B cell (primary cell): ENCODE measurements around the gene RPS26. TPM values are rescaled to one million over a fixed set of nuclear protein-coding genes. Genes with fewer than 3 reads are reported as not detected.
A peak's percentile ranks its signal among the peaks of the same experiment; 100 is the strongest.

ENCODE experiments used
- ATAC-seq: fragments of 200-7000 bp; cut with Tn5 transposase; one replicate; pipeline ENCODE4 v1.10.0; 2021; ENCODE audit warnings: low read depth, mild to moderate bottlenecking, moderate number of reproducible peaks, moderate library complexity
- CTCF ChIA-PET: fragments of 350-600 bp; sonication (Branson Sonifier 250); formaldehyde crosslinking; loops from one replicate; lab custom pipeline; 2021; ENCODE audit warnings: antibody characterized with exemption, inconsistent platforms; lab: Charles Lee
- POLR2A ChIA-PET: fragments of 350-600 bp; sonication (Branson Sonifier 250); formaldehyde crosslinking; loops from one replicate; lab custom pipeline; 2021; ENCODE audit warnings: antibody characterized with exemption; lab: Charles Lee
- DNase-seq: peaks from one replicate; pipeline ENCODE4 v3.0.0; 2013
- H2AFZ ChIP-seq: 2 replicates; pipeline ENCODE4 v1.6.1; 2012; ENCODE audit warnings: mild to moderate bottlenecking, low read depth, low read length; ENCODE audit not compliant: insufficient read depth, poor library complexity, severe bottlenecking
- H3K27ac ChIP-seq, 2 donors: 1 replicate in 1 of 2; 2 replicates in 1 of 2; pipeline ENCODE4 v1.5.1; 2012 to 2013; ENCODE audit warnings: low read length in 2 of 2, mild to moderate bottlenecking in 2 of 2, moderate library complexity in 1 of 2
- H3K27me3 ChIP-seq, 4 experiments: fragments of 200-600 bp in 1 of 4; sonication (generic) in 1 of 4; replicated peaks in 1 of 4; 1 replicate in 2 of 4; 2 replicates in 2 of 4; pipeline versions ENCODE4 v1.6.1 to v1.7.0; 2013 to 2016; ENCODE audit warnings: low read length in 3 of 4, mild to moderate bottlenecking in 2 of 4, mixed read lengths in 1 of 4, moderate library complexity in 1 of 4; ENCODE audit not compliant: insufficient read depth in 4 of 4, control insufficient read depth in 3 of 4; ENCODE audit errors: control extremely low read depth in 1 of 4
- H3K36me3 ChIP-seq, 2 experiments: replicated peaks in 1 of 2; 1 replicate in 1 of 2; 2 replicates in 1 of 2; pipeline versions ENCODE4 v1.6.1 to v1.7.1; 2013; ENCODE audit warnings: low read length in 1 of 2; ENCODE audit not compliant: insufficient read depth in 2 of 2, control insufficient read depth in 1 of 2; ENCODE audit errors: control extremely low read depth in 1 of 2, extremely low read depth in 1 of 2
- H3K4me1 ChIP-seq, 2 donors: fragments of 200-600 bp in 1 of 2; sonication (generic) in 1 of 2; 1 replicate in 1 of 2; 2 replicates in 1 of 2; pipeline versions ENCODE4 v1.5.1 to v1.6.1; 2013 to 2017; ENCODE audit warnings: low read length in 2 of 2; ENCODE audit not compliant: control insufficient read depth in 2 of 2, insufficient read depth in 2 of 2
- H3K4me2 ChIP-seq: replicated peaks from 2 replicates; pipeline ENCODE3; 2012; ENCODE audit warnings: mild to moderate bottlenecking, low read depth, low read length; ENCODE audit not compliant: poor library complexity, severe bottlenecking
- H3K4me3 ChIP-seq, 5 experiments: fragments of 200-600 bp in 1 of 5; sonication (generic) in 1 of 5; 1 replicate in 3 of 5; 2 replicates in 2 of 5; pipeline versions ENCODE4 v1.5.1 to v1.7.0; 2011 to 2016; ENCODE audit warnings: low read length in 4 of 5, mild to moderate bottlenecking in 4 of 5, low read depth in 2 of 5, control low read depth in 1 of 5, moderate library complexity in 1 of 5; ENCODE audit not compliant: insufficient read depth in 1 of 5; ENCODE audit errors: control extremely low read depth in 1 of 5, extremely low read depth in 1 of 5
- H3K79me2 ChIP-seq: fragments of 200-600 bp; sonication (generic); one replicate; pipeline ENCODE4 v1.6.0; 2016; ENCODE audit warnings: low read length; ENCODE audit not compliant: control insufficient read depth, insufficient read depth
- H3K9ac ChIP-seq: fragments of 200-600 bp; sonication (generic); 2 replicates; pipeline ENCODE4 v1.6.1; 2017; ENCODE audit warnings: mild to moderate bottlenecking, low read length, moderate library complexity
- H3K9me3 ChIP-seq, 3 donors: one replicate each; pipeline versions ENCODE4 v1.6.1 to v1.7.1; 2013; ENCODE audit warnings: low read length in 2 of 3; ENCODE audit not compliant: control insufficient read depth in 2 of 3, insufficient read depth in 1 of 3; ENCODE audit errors: control extremely low read depth in 1 of 3
- H4K20me1 ChIP-seq: 2 replicates; pipeline ENCODE4 v1.6.0; 2012; ENCODE audit warnings: mild to moderate bottlenecking, low read length; ENCODE audit not compliant: insufficient read depth, control insufficient read depth, poor library complexity, severe bottlenecking
- H3K27ac Mint-ChIP-seq: one replicate; pipeline ENCODE4 v1.8.0; 2021; ENCODE audit warnings: mixed read lengths
- H3K27me3 Mint-ChIP-seq: one replicate; pipeline ENCODE4 v1.8.0; 2021; ENCODE audit warnings: mixed read lengths
- H3K4me1 Mint-ChIP-seq: one replicate; pipeline ENCODE4 v1.8.0; 2021; ENCODE audit warnings: mixed read lengths
- H3K4me3 Mint-ChIP-seq: one replicate; pipeline ENCODE4 v1.8.0; 2021; ENCODE audit warnings: mixed read lengths
- H3K9me3 Mint-ChIP-seq: one replicate; pipeline ENCODE4 v1.8.0; 2022; ENCODE audit warnings: mixed read lengths; ENCODE audit not compliant: insufficient read depth
- EZH2 ChIP-seq: IDR thresholded peaks from 2 replicates; pipeline ENCODE4 v1.6.1; 2012; ENCODE audit warnings: borderline replicate concordance, low read depth, mild to moderate bottlenecking, moderate library complexity, low read length; ENCODE audit not compliant: insufficient read depth, poor library complexity, severe bottlenecking
- WGBS: methylation state at CpG from one replicate; pipeline ENCODE4 v1.1.5; 2013; ENCODE audit warnings: missing lambda C conversion rate; ENCODE audit not compliant: insufficient coverage; 5-methylcytosine and 5-hydroxymethylcytosine counted together
- intact Hi-C: fragments of 100-400 bp; cut with micrococcal nuclease; formaldehyde crosslinking; loops from one replicate; pipeline ENCODE4 v1.10.0; 2022
- polyA minus RNA-seq: library from RNA; depleted of rRNA, polyadenylated mRNA; stranded (reverse); fragments of >200 nt; gene quantifications from 2 replicates; pipeline ENCODE4 v1.2.3, GENCODE V29; 2012
- polyA plus RNA-seq: library from polyadenylated mRNA; depleted of rRNA; stranded (reverse); fragments of >200 nt; gene quantifications from 2 replicates; pipeline ENCODE4 v1.2.3, GENCODE V29; 2012
- total RNA-seq, 2 donors: library from RNA; stranded (reverse); fragments of 120-200 nt in 1 of 2; gene quantifications; 1 replicate in 1 of 2; 2 replicates in 1 of 2; pipeline versions ENCODE4 v1.2.3 to v1.2.4, GENCODE V29; 2013 to 2022
- TF ChIP-seq, protein P1 (sequence below): fragments of 200-600 bp; IDR thresholded peaks from one replicate; pipeline ENCODE4 v1.8.0; 2022; ENCODE audit warnings: antibody characterized with exemption, mild to moderate bottlenecking

Gene RPS26
- total RNA-seq (19.4 and 21.0 TPM in 2 replicates), polyA plus RNA-seq (549 and 2,188 TPM in 2 replicates), polyA minus RNA-seq (45.5 and 245 TPM in 2 replicates)
- total RNA-seq (2013) = 2,235 TPM

DNA sequence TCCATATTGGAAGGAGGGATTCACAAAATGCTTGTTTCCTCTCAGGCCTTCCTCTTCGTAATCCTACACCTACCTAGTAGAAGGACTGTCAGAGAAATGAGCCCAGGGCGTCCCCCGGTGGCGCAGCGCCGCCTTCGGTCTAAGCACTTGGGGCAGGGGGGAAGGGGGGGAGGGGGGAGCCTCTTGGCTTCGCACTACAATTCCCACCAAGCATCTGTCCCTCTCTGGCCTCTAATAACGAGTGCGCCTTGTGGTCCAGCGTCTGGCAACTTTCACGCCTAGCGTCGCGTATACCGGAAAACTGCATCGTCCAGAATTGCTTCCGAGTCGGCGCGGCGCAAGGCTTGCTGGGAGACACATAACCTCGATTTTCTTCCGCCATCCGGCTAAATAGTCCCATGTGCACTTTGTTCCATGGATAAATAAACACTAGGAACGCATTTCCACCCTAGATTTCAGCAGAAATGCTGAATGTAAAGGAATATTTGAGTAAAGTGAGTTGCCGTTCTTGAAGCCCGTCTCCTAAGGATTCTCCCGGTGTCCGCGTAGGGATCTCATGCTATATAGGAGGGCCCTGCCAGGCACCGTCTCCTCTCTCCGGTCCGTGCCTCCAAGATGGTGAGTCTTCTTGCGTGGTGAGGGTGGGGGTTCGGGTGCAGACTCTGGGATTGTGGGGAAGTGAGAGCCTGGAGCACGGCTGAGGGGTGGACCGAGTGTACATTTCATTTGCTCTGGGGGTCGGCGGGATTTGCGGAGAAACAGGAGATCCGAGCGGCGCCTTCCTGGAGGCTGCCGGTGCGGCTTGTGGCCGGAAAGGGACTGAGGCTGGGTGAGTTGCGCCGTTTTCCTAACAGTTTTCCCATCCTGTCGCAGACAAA lies at the start of gene RPS26:
RPS26 (plus strand) TSS at position 367 of the 878 bp plus-strand sequence; CDS start at position 616, 249 bp downstream.
- Histone ChIP-seq H4K20me1 (peaks cover 16% of the 10 kb centered on the region), H3K4me2 (peak within 1 kb of the TSS; percentile 80), H3K4me1 (peaks cover 19 to 21% of the 10 kb centered on the region in 2 donors), H3K9me3 (no peaks in the 10 kb centered on the region), H3K4me3 (peak within 1 kb of the TSS; percentile 70 to 99 (median 91)), H2AFZ (peak within 1 kb of the TSS; percentile 98), H3K79me2 (peaks cover 28% of the 10 kb centered on the region), H3K9ac (peak within 1 kb of the TSS; percentile 90), H3K27ac (peak within 1 kb of the TSS; percentile 82 to 90), H3K27me3 (no peaks in the 10 kb centered on the region), H3K36me3 (peaks cover 7 to 25% of the 10 kb centered on the region in 2 experiments)
- Mint-ChIP-seq H3K27ac (peak within 1 kb of the TSS; percentile 97), H3K4me1 (peaks cover 24% of the 10 kb centered on the region), H3K4me3 (peak within 1 kb of the TSS; percentile 98), H3K9me3 (no peaks in the 10 kb centered on the region), H3K27me3 (no peaks in the 10 kb centered on the region)
- no peak for TF ChIP-seq EZH2
- TF ChIP-seq, protein P1, sequence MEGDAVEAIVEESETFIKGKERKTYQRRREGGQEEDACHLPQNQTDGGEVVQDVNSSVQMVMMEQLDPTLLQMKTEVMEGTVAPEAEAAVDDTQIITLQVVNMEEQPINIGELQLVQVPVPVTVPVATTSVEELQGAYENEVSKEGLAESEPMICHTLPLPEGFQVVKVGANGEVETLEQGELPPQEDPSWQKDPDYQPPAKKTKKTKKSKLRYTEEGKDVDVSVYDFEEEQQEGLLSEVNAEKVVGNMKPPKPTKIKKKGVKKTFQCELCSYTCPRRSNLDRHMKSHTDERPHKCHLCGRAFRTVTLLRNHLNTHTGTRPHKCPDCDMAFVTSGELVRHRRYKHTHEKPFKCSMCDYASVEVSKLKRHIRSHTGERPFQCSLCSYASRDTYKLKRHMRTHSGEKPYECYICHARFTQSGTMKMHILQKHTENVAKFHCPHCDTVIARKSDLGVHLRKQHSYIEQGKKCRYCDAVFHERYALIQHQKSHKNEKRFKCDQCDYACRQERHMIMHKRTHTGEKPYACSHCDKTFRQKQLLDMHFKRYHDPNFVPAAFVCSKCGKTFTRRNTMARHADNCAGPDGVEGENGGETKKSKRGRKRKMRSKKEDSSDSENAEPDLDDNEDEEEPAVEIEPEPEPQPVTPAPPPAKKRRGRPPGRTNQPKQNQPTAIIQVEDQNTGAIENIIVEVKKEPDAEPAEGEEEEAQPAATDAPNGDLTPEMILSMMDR = peak; percentile 67
- intact Hi-C loops = loop anchor here (1.0 to 10.0 kb wide), 11 partner anchors 34 to 646 kb away; partner anchors contain the start of genes PA2G4, PTGES3, PYM1 and SARNP
- peak; percentile 93 for ATAC-seq
- ChIA-PET CTCF (interaction anchor here (1.0 to 2.3 kb wide), 9 partner anchors 12 to 303 kb away, joined by 3 to 18 read pairs (median 6); partner anchors contain the start of genes ORMDL2, SARNP and SUOX), POLR2A (interaction anchor here (0.6 to 1.2 kb wide), 3 partner anchors 34 to 161 kb away, joined by 3 to 9 read pairs (median 6); no protein-coding TSS in a partner anchor)
- peak; percentile 99 for DNase-seq
- WGBS = 2% methylated on average over 36 of the region's 50 CpGs
